H9 (cell line): ENCODE results near the gene DKK3. TPM values are rescaled to one million over a fixed set of nuclear protein-coding genes. Genes with fewer than 3 reads are reported as not detected.

ENCODE experiments used
- DNase-seq: peaks from one replicate; pipeline ENCODE4 v3.0.0-alpha.2; 2017
- H2AFZ ChIP-seq: one replicate; pipeline ENCODE4 v1.6.1; 2013; ENCODE audit warnings: mild to moderate bottlenecking, low read length, control low read depth, moderate library complexity
- H2AK5ac ChIP-seq: 2 replicates; pipeline ENCODE4 v1.6.1; 2013; ENCODE audit warnings: low read length, control low read depth, mixed read lengths; ENCODE audit not compliant: insufficient read length
- H2BK120ac ChIP-seq: one replicate; pipeline ENCODE4 v1.6.1; 2013; ENCODE audit warnings: low read depth, mild to moderate bottlenecking, low read length, control low read depth, inconsistent platforms; ENCODE audit not compliant: poor library complexity, severe bottlenecking
- H2BK12ac ChIP-seq: 2 replicates; pipeline ENCODE4 v1.6.1; 2013; ENCODE audit warnings: low read length, control low read depth, mixed read lengths, low read depth; ENCODE audit not compliant: insufficient read length
- H2BK15ac ChIP-seq: 2 replicates; pipeline ENCODE4 v1.6.1; 2013; ENCODE audit warnings: low read depth, low read length, control low read depth
- H2BK20ac ChIP-seq: one replicate; pipeline ENCODE4 v1.6.1; 2013; ENCODE audit warnings: low read depth, mild to moderate bottlenecking, low read length, control low read depth, inconsistent platforms; ENCODE audit not compliant: poor library complexity, severe bottlenecking
- H2BK5ac ChIP-seq: 2 replicates; pipeline ENCODE4 v1.6.1; 2013; ENCODE audit warnings: low read length, control low read depth, mixed read lengths; ENCODE audit not compliant: insufficient read length
- H3K14ac ChIP-seq: 2 replicates; pipeline ENCODE4 v1.6.1; 2013; ENCODE audit warnings: low read length, control low read depth; ENCODE audit not compliant: insufficient read depth
- H3K18ac ChIP-seq: 2 replicates; pipeline ENCODE4 v1.6.1; 2013; ENCODE audit warnings: low read depth, mild to moderate bottlenecking, mixed read lengths, low read length, control low read depth; ENCODE audit not compliant: insufficient read length
- H3K23ac ChIP-seq: 2 replicates; pipeline ENCODE4 v1.6.1; 2013; ENCODE audit warnings: low read length, control low read depth, mixed read lengths, low read depth; ENCODE audit not compliant: insufficient read length
- H3K23me2 ChIP-seq: 2 replicates; pipeline ENCODE4 v1.6.1; 2013; ENCODE audit warnings: low read depth, mild to moderate bottlenecking, mixed read lengths, low read length, control low read depth; ENCODE audit not compliant: insufficient read length, poor library complexity, severe bottlenecking
- H3K27ac ChIP-seq: 2 replicates; pipeline ENCODE4 v1.5.1; 2013; ENCODE audit warnings: low read length, control low read depth, mixed read lengths, low read depth; ENCODE audit not compliant: insufficient read length
- H3K27me3 ChIP-seq: 2 replicates; pipeline ENCODE4 v1.6.1; 2013; ENCODE audit warnings: low read length, control low read depth, inconsistent platforms; ENCODE audit not compliant: insufficient read depth
- H3K4ac ChIP-seq: 2 replicates; pipeline ENCODE4 v1.6.1; 2013; ENCODE audit warnings: low read depth, mild to moderate bottlenecking, control low read depth, inconsistent platforms, low read length, moderate library complexity
- H3K4me1 ChIP-seq: 2 replicates; pipeline ENCODE4 v1.6.1; 2013; ENCODE audit warnings: low read length, control low read depth, inconsistent platforms; ENCODE audit not compliant: insufficient read depth
- H3K4me2 ChIP-seq: 2 replicates; pipeline ENCODE4 v1.6.1; 2013; ENCODE audit warnings: low read length, control low read depth, mixed read lengths; ENCODE audit not compliant: insufficient read length, insufficient read depth
- H3K56ac ChIP-seq: 2 replicates; pipeline ENCODE4 v1.6.1; 2013; ENCODE audit warnings: low read depth, mild to moderate bottlenecking, mixed read lengths, low read length, control low read depth; ENCODE audit not compliant: insufficient read length
- H3K79me1 ChIP-seq: 2 replicates; pipeline ENCODE4 v1.6.1; 2013; ENCODE audit warnings: low read depth, mild to moderate bottlenecking, moderate library complexity, low read length, control low read depth, inconsistent platforms; ENCODE audit not compliant: insufficient read depth, poor library complexity, severe bottlenecking
- H3K79me2 ChIP-seq: 2 replicates; pipeline ENCODE4 v1.6.1; 2013; ENCODE audit warnings: low read length, control low read depth, inconsistent platforms; ENCODE audit not compliant: insufficient read depth
- H3K9ac ChIP-seq: 2 replicates; pipeline ENCODE4 v1.6.1; 2013; ENCODE audit warnings: low read length, control low read depth, mixed read lengths; ENCODE audit not compliant: insufficient read length; ENCODE audit errors: extremely low read depth
- H3K9me3 ChIP-seq: one replicate; pipeline ENCODE4 v1.6.1; 2013; ENCODE audit warnings: low read depth, low read length, inconsistent platforms; ENCODE audit not compliant: control insufficient read depth
- H3T11ph ChIP-seq: one replicate; pipeline ENCODE4 v1.6.1; 2013; ENCODE audit warnings: mild to moderate bottlenecking, low read length, control low read depth, inconsistent platforms
- H4K20me1 ChIP-seq: one replicate; pipeline ENCODE4 v1.6.1; 2013; ENCODE audit not compliant: control insufficient read depth, insufficient read length, insufficient read depth
- H4K5ac ChIP-seq: 2 replicates; pipeline ENCODE4 v1.6.1; 2013; ENCODE audit warnings: low read depth, mild to moderate bottlenecking, mixed read lengths, low read length, control low read depth; ENCODE audit not compliant: insufficient read length
- H4K8ac ChIP-seq: replicated peaks from 2 replicates; pipeline ENCODE4 v1.6.1; 2013; ENCODE audit warnings: low read length, control low read depth, mixed read lengths, low read depth; ENCODE audit not compliant: insufficient read length
- H4K91ac ChIP-seq: 2 replicates; pipeline ENCODE4 v1.6.1; 2013; ENCODE audit warnings: low read depth, mild to moderate bottlenecking, moderate library complexity, mixed read lengths, low read length, control low read depth; ENCODE audit not compliant: insufficient read length
- H3K27ac Mint-ChIP-seq, 3 experiments: 2 replicates in 2 of 3; 3 replicates in 1 of 3; pipeline ENCODE4 v1.8.0; 2020 to 2021; ENCODE audit warnings: mixed read lengths in 3 of 3, mild to moderate bottlenecking in 1 of 3, moderate library complexity in 1 of 3
- H3K27me3 Mint-ChIP-seq: 2 replicates; pipeline ENCODE4 v1.8.0; 2021; ENCODE audit warnings: low read depth, mild to moderate bottlenecking, moderate library complexity, mixed read lengths
- H3K36me3 Mint-ChIP-seq, 3 experiments: 2 replicates in 2 of 3; 3 replicates in 1 of 3; pipeline ENCODE4 v1.8.0; 2020 to 2021; ENCODE audit warnings: low read depth in 3 of 3, mixed read lengths in 3 of 3; ENCODE audit not compliant: insufficient read depth in 1 of 3
- H3K4me1 Mint-ChIP-seq, 2 experiments: 2 replicates each; pipeline ENCODE4 v1.8.0; 2020; ENCODE audit warnings: mixed read lengths in 2 of 2
- H3K4me3 Mint-ChIP-seq, 2 experiments: 2 replicates in 1 of 2; 3 replicates in 1 of 2; pipeline ENCODE4 v1.8.0; 2020 to 2021; ENCODE audit warnings: mild to moderate bottlenecking in 2 of 2, mixed read lengths in 2 of 2, moderate library complexity in 1 of 2
- H3K9me3 Mint-ChIP-seq, 2 experiments: 2 replicates in 1 of 2; 3 replicates in 1 of 2; pipeline ENCODE4 v1.8.0; 2020; ENCODE audit warnings: mild to moderate bottlenecking in 2 of 2, mixed read lengths in 2 of 2, moderate library complexity in 1 of 2
- CTCF ChIP-seq: fragments of 200-600 bp; sonication (generic); conservative IDR thresholded peaks from 3 replicates; pipeline ENCODE4 v1.8.0; 2021; ENCODE audit warnings: antibody characterized with exemption, mild to moderate bottlenecking
- WGBS: extraction: QIAGEN DNeasy Blood & Tissue Kit; methylation state at CpG from one replicate; pipeline ENCODE4 v1.1.7; 2013; ENCODE audit warnings: missing lambda C conversion rate, low lambda C conversion rate, mixed read lengths; ENCODE audit not compliant: insufficient read length; ENCODE audit errors: extremely low coverage; 5-methylcytosine and 5-hydroxymethylcytosine counted together
- total RNA-seq: library from RNA; stranded (reverse); gene quantifications from 2 replicates; pipeline ENCODE4 v1.2.1, GENCODE V29; 2021

DKK3 gene
- total RNA-seq, 1 experiment from 2014 or later: 17.1 TPM

- Mint-ChIP-seq H3K4me1 (peaks cover 5 to 10% of the 10 kb centered on the region in 2 experiments), H3K27me3 (no peaks in the 10 kb centered on the region), H3K4me3 (no peak overlapping the region), H3K36me3 (peaks cover 2 to 18% (median 15%) of the 10 kb centered on the region in 3 experiments; a peak in 6 of 7 replicates), H3K27ac (no peak overlapping the region), H3K9me3 (no peaks in the 10 kb centered on the region; a peak in 1 of 5 replicates)
- H3K27me3 ChIP-seq: no peaks in the 10 kb centered on the region
- H3K79me2 ChIP-seq: no peaks in the 10 kb centered on the region
- no peak overlapping the region for H4K91ac ChIP-seq
- H3K14ac ChIP-seq: no peak overlapping the region
- no peak overlapping the region for H2BK15ac ChIP-seq
- no CpG with 5 or more reads among the region's 11 CpGs for WGBS
- H4K5ac ChIP-seq: no peak overlapping the region
- H4K8ac ChIP-seq: no peak overlapping the region
- H2BK5ac ChIP-seq: no peak overlapping the region
- H3K9ac ChIP-seq: no peak overlapping the region
- no peak overlapping the region for H3K4ac ChIP-seq
- H3K18ac ChIP-seq: no peak overlapping the region
- H3K27ac ChIP-seq: no peak overlapping the region
- no peak overlapping the region for H2BK20ac ChIP-seq
- H2BK12ac ChIP-seq: no peak overlapping the region
- H3K4me1 ChIP-seq: no peaks in the 10 kb centered on the region
- no peak overlapping the region for H2BK120ac ChIP-seq
- no peak overlapping the region for H2AK5ac ChIP-seq
- H2AFZ ChIP-seq: no peak overlapping the region
- no peak overlapping the region for H3K4me2 ChIP-seq
- H3K23me2 ChIP-seq: no peaks in the 10 kb centered on the region
- no peak overlapping the region for H3T11ph ChIP-seq
- DNase-seq: no peak
- H3K79me1 ChIP-seq: no peaks in the 10 kb centered on the region
- H3K56ac ChIP-seq: no peak overlapping the region
- H3K9me3 ChIP-seq: no peaks in the 10 kb centered on the region
- H4K20me1 ChIP-seq: no peaks in the 10 kb centered on the region
- no peak overlapping the region for H3K23ac ChIP-seq
- no peak for TF ChIP-seq CTCF
Measured at GRCh38 chr11:11996321-11997048, 11.9 kb downstream of the DKK3 start.
